ENCODE measurements around the gene SENP1.

The SENP1 gene

DNA sequence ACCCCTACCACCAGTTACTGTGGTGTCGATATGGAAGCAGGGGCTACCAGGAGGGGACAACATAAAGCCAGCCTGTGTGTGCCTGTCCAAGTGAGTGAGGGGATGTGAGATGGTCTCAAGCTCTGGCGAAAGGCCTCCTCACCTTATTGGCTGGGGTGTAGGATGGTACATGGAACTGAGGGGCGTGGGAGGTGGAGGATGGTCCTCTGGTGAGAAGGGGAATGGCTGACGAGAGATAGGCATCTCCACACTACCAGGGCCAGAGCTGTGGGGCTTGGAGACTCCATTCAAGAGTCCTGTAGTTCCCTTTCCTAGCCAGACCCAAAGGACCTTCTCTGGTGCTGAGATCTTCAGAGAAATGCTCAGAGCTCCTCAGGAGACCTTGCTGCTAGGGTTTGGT is 69.1 kb downstream of the SENP1 start:
- DNase-seq (ENCODE audit: low spot score), result no peak

DNA sequence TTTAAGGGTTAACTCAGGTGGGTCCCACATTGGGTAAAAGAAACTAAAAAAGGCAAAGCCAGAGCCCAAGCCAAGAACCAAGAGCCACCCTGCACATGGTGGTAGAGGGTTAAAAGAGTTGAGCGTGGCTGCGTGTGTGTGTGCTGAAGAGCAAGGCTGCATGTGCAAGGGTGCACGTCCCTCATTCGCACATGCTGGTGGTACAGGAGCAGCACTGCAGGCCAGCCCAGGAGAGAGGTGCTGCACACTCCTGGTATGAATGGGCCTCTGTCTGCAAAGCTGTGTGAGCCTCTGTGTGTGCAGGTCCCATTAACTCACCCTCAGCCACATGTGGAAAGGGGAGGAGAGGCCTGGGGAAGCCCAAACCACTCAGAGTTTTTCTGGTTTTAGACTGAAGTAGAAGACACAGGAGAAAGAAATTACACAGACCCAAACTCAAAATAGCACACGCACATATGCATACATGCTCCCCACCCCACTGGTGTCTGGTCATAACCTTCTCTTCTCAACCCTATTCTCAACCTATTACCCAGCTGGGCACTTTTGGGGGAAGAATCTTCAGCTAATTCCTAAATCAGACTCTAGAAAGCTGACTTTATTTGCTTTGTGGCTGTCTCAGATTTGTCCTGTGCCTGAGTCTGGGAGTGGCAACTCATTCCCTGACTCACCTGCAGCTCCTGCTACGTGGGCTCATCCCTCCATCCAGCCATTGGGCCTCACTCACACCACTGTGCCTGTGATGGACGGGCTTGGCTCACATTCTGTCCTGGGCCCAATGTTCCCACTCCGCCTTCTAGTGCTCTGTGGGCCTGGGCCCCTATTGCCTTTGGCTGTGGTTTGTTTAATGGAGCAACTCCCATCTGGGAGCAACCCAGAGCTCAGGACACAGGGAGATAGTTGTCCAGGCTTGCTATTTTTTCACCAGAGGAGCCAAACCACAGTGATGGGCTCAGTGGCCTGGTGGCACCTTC is 70.8 kb downstream of the SENP1 start:
- no peak for DNase-seq (ENCODE audit: low spot score)

DNA sequence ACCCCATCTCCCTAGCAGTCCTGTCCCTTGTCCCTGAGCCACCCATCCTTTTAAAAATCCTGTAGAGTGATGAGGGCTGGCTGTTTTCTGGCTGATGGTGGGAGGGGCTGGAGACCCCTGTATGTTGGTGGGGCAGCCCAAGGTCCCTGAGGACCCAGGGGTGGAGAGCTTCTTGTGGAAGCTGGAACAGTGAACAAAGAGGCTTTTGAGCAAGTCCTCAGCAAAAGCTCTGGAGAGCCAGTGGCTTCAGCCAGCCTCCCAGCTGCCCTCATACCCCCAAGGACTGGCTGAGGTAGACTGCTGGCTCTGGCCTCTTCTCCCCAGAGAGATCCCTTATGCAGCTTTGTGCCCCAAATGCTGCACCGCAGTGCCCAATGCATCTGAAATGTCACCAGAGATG is 72.4 kb downstream of the SENP1 start:
- DNase-seq (ENCODE audit: low spot score), result no peak

DNA sequence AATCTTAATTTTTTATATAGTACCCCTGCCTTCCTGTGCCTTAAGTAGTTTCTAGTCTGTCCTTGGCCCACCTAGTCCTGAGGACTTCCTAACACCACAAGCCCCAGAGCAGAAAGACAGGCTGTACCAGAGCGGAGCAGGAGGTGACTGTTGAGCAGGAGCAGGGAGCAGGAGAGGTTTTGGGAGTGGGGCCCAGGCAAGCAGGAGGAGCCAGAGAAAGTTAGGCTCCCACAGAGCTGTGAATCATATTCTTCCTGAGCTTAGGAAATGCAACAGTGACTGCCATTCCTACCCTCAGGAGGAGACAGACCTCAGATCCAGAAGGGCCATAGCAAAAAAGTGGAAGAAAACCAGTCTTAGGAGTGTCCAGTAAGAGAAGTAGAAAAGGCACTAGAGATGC is 73.3 kb downstream of the SENP1 start:
- peak; percentile 32 for DNase-seq (ENCODE audit: low spot score)

DNA sequence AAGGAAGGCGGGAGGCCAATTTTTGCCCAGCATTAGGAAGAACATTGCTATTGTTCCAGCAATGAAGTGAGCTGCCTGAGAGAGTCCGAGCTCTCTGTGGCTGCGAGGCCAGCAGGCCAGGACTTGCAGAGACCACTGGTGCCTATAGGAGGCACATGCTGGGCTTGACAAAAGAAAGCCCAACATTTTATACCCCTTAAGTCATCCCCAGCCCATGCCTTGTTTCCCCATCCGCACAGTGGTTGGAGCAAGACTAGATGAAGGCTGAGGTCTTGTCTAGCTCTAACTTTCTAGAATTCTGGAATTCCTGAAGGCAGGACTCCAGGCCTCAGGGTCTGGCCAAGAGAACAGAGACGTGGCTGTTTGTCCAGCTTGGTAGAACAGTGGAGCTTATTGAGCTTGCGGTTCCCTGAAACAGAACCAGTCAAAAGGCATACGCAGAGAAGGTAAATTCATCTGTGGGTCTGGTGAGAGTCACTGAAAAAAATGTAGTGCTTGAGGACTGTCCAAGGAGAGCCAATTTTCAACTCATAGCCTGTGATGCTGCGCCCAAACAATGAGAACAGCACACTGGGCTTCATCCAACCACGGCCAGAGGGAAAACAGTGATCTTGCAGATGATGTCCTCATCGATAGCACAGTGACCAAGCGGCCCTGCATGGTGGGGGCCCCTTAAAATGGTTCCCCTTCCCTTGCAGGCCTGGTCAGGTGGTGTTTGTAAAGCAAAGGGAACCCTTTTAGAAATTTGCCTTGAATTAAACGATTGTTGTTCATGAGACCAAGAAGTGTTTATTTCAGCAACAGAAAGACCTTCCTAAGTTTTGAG is 74.5 kb downstream of the SENP1 start:
- DNase-seq (ENCODE audit: low spot score), result no peak

DNA sequence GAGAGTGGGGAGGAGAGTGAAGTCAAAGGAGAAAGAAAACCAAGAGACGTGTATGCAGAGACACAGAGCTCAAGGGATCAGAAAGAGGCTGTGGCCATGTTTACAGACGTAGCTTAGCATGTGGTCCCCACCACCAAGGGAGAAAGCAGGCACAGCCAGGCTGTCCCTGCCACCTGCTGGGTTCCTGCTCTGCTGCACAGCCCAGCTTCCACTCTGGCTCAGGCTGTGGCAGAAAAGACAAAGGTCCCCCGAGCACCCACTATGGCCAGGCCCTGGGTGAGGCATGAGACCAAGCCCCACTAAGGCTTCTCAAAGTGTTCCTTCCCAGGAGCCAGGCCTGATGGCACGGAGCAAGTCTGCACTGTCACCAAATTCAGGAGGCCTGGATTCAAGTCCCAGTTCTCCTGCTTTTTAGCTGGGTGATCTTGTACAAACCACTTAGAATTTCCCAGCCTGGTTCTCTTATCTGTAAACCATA is 75.7 kb downstream of the SENP1 start:
- no peak for DNase-seq (ENCODE audit: low spot score)

DNA sequence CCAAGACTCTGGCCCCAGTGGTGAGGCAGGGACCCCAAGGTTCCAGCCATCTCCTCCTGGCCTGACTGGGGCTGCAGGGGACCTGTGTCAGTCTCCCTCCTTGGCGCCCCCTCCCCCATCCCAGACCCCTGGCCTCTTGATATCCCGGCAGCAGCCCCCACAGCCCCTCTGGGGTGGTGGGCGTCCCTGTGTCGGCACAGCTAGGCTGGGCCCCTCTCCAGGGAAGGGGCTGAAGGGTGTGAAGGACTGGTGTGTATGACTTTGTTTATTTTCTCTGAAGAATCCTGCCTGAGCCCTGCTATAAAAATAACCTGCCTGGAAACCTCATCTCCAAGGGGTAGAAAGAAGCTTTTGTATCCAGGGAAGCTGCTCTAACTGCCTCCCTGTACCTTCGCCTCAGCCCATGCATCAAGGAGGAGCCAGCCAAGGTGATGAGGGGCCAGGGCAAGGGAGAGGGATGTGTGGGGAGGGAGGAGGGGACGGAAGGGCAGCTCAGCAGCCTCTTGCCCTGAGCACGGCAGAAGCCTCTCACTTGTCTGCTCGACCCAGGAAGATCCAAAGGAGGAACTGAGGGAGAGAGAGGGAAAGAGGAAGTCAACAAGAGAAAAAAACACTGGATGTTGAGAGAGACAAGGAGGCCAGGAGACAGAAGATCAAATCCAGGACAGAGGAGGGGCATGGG is 76.2 kb downstream of the SENP1 start:
- no peak for DNase-seq (ENCODE audit: low spot score)

DNA sequence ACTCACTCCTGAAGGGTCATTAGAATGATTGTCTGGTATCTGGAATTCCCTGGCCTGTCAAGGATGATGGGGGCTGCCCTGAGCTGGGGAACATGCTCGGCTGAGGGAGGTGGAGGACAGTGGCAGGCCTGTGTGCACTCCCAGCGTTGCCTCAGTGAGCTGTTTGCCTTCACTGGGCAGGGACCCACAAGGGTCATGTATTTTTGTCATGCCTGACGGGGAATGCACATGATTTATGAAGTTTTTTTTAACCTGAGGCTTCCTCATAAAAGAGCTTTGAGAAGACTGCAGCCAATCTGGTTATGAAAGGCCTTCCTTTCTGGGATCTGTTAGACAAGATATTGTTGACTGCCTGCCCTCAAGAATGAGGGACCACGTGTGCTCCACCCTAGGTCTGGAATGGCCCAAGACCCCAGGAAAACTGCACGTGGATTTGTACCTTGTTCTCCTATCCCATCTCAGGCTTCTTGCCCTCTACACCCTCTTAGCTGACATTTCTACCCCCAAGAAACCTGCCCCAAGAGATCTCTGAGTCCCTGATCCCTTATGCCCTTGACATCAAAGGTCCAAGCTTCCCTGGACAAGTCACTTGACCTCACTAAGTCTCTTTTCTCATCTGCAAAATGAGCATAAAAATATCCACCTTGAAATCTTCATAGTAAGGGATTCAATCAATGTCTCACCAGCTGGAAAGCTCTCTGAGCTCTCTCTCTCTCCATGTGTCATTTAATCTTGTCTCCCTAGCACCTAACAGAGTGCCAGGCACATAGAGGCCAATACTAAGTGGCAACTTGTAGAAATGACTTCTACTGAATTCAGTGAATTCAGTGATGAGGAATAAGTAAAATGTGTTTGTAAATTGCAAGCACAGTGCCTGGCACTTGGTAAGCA is 77.1 kb downstream of the SENP1 start:
- DNase-seq (ENCODE audit: low spot score), result no peak

DNA sequence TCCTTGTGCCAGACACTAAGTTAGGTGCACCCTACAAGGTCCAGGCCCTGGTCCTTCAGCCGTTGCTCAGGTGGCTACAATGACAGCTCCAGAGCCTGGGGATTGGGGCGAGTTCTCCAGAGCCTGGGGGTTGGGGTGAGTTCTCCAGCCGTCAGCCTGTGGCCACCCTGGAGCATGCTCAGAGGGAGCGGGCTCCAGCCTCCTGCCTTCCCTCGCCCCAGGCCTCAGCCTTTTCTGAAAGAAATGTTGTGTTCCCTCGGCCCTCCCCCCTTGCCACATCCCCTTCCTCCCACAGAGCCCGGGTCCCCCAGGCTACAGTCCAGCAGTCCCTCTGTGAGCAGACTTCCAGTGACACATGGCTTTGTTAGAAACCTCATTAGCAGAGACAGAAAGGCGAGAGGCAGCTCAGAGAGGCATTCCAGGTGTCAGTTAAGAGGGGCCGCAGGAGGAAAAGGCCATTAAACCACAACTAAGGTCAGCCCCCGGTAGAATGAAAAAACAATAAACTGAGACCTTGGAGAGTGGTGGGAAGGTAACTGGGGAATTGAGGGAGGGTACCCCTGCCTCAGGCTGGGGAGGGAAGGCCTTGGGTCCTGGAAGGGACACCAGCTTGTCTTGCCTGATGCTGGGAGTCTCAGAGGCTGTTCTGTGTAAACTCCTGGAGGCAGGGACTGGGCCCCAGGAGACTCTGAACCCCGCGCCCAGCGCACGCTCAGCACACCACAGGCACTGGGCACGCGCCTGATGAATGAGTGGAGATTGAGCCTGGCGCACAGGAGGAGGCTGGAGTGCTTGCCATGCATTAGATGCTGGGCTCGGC is 78.5 kb downstream of the SENP1 start:
- no peak for DNase-seq (ENCODE audit: low spot score)

DNA sequence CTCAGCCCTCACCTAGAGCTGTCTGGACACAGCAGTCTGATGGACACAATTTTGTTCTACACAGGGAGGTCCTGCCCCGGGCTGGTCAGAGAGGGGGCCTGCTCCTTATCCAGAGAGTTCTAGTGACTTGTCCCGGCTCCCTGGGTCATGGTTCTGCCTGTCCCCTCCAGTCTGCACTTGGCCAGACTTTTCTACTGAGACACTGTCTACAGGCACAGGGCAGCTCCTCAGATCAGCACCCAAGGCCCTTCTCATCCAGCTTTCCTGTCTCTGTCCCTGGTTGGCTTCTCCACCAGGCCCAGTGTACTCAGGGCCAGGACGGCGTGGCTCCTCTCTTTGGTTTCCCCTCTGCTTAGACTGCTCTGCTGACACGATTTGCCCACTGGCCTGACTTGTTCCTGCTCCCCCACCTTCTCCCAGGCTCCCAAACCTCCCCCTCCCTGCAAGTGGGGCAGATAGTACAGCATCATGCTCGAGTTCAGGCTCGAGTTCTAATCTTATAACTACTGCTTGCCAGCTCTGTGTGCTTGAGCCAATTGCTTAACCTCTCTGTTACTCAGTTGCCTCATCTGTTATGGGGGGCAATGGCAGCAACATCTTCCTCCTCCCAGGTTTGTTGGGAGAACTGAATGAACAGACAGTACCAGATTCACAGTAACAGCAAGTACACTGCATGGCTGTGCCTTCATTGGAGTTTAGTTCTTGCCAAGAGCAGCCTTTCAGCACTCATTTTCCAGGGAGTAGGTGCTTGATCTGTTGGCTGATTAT is 79.6 kb downstream of the SENP1 start:
- no peak for DNase-seq (ENCODE audit: low spot score)

DNA sequence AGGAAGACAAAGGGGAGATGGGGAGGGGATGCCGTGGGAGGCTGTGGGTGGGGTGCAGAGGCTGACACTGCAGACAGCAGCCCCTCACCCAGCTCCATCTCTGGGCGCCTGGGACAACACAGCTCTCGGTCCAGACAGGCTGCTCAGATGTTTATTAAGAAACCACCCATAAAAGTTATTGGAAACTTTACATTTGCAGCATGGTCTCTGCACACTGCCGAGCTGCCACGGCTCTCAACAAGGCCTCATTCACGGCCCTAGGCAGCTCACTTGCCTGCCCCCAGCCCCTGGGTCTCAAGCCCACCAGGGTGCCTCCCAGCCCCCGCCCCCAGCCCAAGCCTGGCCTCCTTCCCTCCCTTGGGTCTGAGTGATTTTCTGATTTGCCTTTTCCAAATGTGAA is 80.6 kb downstream of the SENP1 start:
- no peak for DNase-seq (ENCODE audit: low spot score)

DNA sequence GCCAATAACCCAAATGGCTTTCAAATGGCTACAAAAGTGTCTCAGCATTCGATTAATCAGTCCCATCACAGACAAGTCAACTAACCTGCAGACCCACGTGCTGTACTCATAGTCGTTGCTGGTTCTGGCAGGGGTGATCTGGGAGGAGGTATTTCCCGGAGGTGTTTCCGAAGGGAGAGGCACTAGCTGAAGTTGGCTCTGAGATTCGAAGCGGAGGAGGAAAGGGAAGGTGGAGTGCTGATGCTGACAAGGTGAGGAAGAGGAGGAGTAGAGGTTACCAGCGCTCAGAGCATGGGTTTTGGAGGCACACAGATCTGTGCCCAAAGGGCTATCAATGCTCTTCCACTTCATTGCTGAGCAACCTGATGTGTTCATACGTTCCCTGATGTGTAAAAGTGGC is 81.1 kb downstream of the SENP1 start:
- DNase-seq (ENCODE audit: low spot score), result no peak

DNA sequence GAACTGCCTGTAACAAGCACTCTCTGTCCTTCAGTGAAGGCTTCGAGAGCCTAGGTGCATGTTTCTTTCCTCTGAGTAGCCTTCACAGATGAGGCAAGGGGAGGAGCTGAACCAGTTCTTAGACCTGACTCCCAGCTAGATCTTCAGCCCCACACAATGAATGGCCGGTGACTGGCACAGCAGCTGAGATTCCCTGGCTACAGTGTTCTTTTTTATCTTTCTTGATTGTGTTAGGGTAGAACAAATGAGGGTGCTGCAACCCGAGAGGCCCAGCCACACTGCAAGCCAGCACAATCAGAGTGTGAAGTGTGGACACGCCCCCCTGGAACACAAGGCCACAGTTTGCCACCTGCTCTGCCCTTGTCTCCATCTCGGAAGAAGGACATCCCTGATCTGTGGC is 82.5 kb downstream of the SENP1 start:
- DNase-seq (ENCODE audit: low spot score), result no peak

DNA sequence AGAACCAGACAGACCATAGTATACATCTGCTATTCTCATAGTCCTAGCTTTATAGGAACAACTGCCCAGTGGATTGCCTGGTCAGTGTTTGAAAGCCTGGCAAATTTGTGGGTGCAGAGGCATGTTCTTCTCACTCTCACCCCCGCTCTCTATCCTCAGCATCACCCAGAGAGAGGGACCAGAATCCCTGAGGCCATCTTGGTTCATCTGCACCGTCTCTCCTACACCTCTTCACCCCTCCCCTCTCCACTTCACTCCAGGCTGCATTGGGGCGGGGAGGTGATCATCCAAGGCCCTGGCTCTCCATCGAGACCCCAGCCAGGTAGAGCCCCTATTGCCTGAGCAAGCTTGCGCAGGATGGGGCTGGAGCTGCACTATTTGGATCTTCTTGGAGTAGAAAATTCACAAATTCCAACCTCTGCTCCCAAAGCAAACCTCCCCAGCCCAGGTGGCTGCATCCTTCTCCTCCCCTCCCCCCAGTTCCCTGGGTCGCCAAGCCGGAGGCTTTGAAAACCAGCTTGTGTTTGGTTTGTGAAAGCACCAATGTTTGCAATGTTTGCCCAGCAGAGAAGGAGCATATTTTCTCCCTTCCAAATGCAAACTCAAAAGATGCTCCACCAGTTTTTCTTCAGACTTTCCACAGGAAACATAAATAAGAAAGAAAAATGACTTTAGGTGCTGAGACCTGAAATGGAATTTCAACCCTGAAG is 83.0 kb downstream of the SENP1 start:
- DNase-seq (ENCODE audit: low spot score), result no peak

DNA sequence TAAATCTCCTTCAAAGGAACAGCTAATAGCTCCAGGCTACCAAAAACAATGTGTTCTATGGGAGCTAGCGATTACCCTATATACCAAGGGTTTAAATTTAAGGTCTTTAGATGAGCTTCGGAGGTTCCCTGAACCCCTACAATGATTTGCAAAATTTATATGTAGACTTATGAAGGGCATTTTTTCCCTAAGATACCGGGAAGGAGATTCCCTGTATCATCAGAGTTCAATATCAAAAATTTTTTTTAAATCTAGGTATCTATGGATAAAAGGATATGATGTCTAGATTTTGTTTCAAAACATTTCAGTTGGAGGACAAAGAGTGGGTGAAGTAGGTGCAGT is 83.7 kb downstream of the SENP1 start:
- no peak for DNase-seq (ENCODE audit: low spot score)

DNA sequence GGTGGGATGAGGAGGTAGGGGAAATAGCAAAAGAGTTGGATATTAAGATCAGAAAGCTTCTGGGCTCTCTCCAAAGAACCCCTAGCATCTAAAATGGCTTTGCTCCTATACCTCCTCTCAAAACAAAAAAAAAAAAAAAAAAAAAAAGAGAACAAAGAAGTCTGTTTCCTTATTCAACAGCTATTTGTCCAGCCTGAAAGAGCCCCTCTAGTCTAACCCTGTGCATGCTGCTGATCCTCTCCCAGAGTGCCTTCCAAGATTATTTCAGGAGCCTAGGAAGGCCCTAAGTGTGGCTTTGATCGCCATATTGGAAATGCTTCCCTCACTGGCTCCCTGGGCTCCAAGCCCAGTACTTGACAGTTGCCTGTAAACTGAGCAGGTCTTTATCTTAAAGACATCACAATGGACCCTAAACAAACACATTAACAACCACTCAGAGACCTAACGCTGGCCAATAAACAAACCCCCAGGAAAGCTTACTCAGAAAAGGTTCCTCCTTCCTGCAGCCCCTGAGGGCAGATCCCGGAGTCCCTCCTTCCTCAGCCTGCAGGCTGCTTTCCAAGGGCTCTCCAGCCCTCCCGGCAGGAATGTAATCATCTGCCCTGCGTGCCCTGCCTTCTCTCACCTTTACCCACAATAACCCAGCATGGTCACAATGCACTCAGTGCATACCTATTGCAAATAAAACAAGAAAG is 84.2 kb downstream of the SENP1 start:
- DNase-seq (ENCODE audit: low spot score), result no peak

DNA sequence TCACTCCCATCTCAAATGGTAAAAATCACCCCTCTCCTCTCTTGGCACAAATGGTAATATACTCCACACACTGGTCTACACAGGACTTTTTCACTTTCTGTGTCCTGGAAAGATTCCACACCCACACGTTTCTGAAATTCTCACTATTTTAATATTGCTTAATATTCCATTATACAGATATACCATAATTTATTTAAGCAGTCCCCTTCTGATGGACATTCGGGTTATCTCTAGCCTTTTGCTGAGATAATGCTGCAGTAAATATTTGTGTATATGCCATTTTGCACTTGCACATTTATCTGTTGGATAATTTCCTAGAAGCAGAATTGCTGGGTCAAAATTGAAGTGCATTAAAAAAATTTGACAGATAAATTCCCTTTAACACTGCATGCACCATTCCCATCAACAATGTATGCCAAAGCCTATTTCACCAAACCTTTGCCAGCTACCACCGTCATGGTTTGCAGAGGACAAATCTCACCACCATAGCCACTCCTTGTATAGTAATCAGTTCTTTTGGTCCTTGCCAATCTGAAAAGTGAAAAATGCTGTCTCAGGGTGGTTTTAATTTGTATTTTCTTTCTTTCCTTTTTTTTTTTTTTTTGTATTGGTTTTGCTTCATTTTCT is 86.1 kb downstream of the SENP1 start:
- DNase-seq (ENCODE audit: low spot score), result no peak

DNA sequence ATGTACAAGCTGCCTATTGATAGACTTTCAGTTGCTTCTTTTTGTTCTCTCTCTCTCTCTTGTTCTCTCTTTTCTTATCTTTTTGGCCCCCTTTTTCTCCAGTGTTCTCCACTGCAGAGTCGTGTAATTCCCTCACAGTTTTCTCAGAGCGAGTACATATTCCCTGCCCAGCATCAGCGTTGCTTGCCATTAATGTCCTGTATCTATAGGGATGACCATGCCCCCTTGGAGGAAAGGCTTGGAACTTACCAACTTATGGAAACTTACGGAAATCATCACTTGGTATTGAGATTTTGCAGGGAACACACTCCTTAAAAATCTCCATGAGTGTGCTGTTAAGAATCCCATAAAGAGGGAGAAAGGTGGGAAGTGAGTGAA is 87.3 kb downstream of the SENP1 start:
- no peak for DNase-seq (ENCODE audit: low spot score)
